IMR-90 (cell line): ENCODE results near the gene SCFD2. TPM values are rescaled to one million over a fixed set of nuclear protein-coding genes. Genes with fewer than 3 reads are reported as not detected.

Experiments used
- ATAC-seq: fragments of 200-7000 bp; cut with Tn5 transposase; 2 replicates; pipeline ENCODE4 v1.9.1; 2020; ENCODE audit warnings: low read depth, mild to moderate bottlenecking, moderate library complexity
- BruUV-seq: library from RNA; stranded (reverse); fragments of 400-500 nt; replicated peaks from 2 replicates; lab custom pipeline; 2021; lab: Mats Ljungman, UMichigan
- CTCF ChIA-PET: fragments of 300-600 bp; formaldehyde crosslinking; extraction: SDS; loops from one replicate; lab custom pipeline; 2021; ENCODE audit warnings: antibody characterized with exemption; lab: Yijun Ruan, JAX
- POLR2A ChIA-PET: fragments of 300-600 bp; sonication (Branson Sonifier 250); formaldehyde crosslinking; loops from one replicate; lab custom pipeline; 2022; ENCODE audit warnings: antibody characterized with exemption; ENCODE audit not compliant: unreplicated experiment; lab: Charles Lee
- DNase-seq: peaks from one replicate; pipeline ENCODE4 v3.0.0; 2013
- H2AFZ ChIP-seq: replicated peaks from 2 replicates; pipeline ENCODE3; 2013; ENCODE audit warnings: low read length, mild to moderate bottlenecking; ENCODE audit not compliant: poor library complexity
- H2AK5ac ChIP-seq: 2 replicates; pipeline ENCODE4 v1.6.1; 2013; ENCODE audit warnings: low read depth, low read length, inconsistent platforms
- H2AK9ac ChIP-seq: replicated peaks from 2 replicates; pipeline ENCODE3; 2013; ENCODE audit warnings: mild to moderate bottlenecking, low read depth, low read length, moderate library complexity; ENCODE audit not compliant: poor library complexity
- H2BK120ac ChIP-seq: 2 replicates; pipeline ENCODE4 v1.6.1; 2013; ENCODE audit warnings: low read depth, low read length, inconsistent platforms
- H2BK15ac ChIP-seq: 3 replicates; pipeline ENCODE4 v1.6.1; 2013; ENCODE audit warnings: low read depth, low read length, inconsistent platforms
- H2BK20ac ChIP-seq: 2 replicates; pipeline ENCODE4 v1.6.1; 2013; ENCODE audit warnings: low read depth, mild to moderate bottlenecking, inconsistent platforms, low read length, moderate library complexity
- H2BK5ac ChIP-seq: 2 replicates; pipeline ENCODE4 v1.6.1; 2013; ENCODE audit warnings: mild to moderate bottlenecking, low read depth, low read length, inconsistent platforms; ENCODE audit not compliant: poor library complexity, severe bottlenecking
- H3K14ac ChIP-seq: replicated peaks from 2 replicates; pipeline ENCODE4 v1.6.1; 2013; ENCODE audit warnings: low read depth, low read length, inconsistent platforms
- H3K18ac ChIP-seq: 2 replicates; pipeline ENCODE4 v1.6.1; 2013; ENCODE audit warnings: low read depth, low read length, control low read depth
- H3K23ac ChIP-seq: 2 replicates; pipeline ENCODE4 v1.6.1; 2013; ENCODE audit warnings: low read depth, low read length, inconsistent platforms
- H3K27ac ChIP-seq: 2 replicates; pipeline ENCODE4 v1.5.1; 2013; ENCODE audit warnings: mild to moderate bottlenecking, control low read depth, low read length; ENCODE audit not compliant: insufficient read depth
- H3K27me3 ChIP-seq: 2 replicates; pipeline ENCODE4 v1.6.1; 2013; ENCODE audit warnings: low read length; ENCODE audit not compliant: control insufficient read depth, insufficient read depth
- H3K36me3 ChIP-seq: 2 replicates; pipeline ENCODE4 v1.6.1; 2013; ENCODE audit warnings: low read length, mixed read lengths; ENCODE audit not compliant: control insufficient read depth, insufficient read depth
- H3K4ac ChIP-seq: 2 replicates; pipeline ENCODE4 v1.6.1; 2013; ENCODE audit warnings: low read depth, low read length, inconsistent platforms
- H3K4me1 ChIP-seq: 2 replicates; pipeline ENCODE4 v1.6.1; 2013; ENCODE audit warnings: low read length, mixed read lengths; ENCODE audit not compliant: control insufficient read depth, insufficient read depth
- H3K4me2 ChIP-seq: 2 replicates; pipeline ENCODE4 v1.6.1; 2013; ENCODE audit warnings: low read depth, mild to moderate bottlenecking, control low read depth, low read length, moderate library complexity
- H3K4me3 ChIP-seq: 2 replicates; pipeline ENCODE4 v1.5.1; 2013; ENCODE audit warnings: low read depth, mild to moderate bottlenecking, control low read depth, low read length, moderate library complexity; ENCODE audit not compliant: insufficient read depth
- H3K56ac ChIP-seq: 2 replicates; pipeline ENCODE4 v1.6.1; 2013; ENCODE audit warnings: low read length, inconsistent platforms; ENCODE audit not compliant: insufficient read depth; ENCODE audit errors: extremely low read depth
- H3K79me1 ChIP-seq, 2 experiments: 2 replicates each; pipeline ENCODE4 v1.6.1; 2013; ENCODE audit warnings: low read length in 2 of 2, inconsistent platforms in 1 of 2, low read depth in 1 of 2
- H3K9ac ChIP-seq: 2 replicates; pipeline ENCODE4 v1.6.1; 2013; ENCODE audit warnings: low read depth, low read length, control low read depth
- H3K9me1 ChIP-seq: 2 replicates; pipeline ENCODE4 v1.6.1; 2013; ENCODE audit warnings: low read length, inconsistent platforms; ENCODE audit not compliant: insufficient read depth
- H3K9me3 ChIP-seq: 2 replicates; pipeline ENCODE4 v1.6.1; 2013; ENCODE audit warnings: low read length; ENCODE audit not compliant: control insufficient read depth, insufficient read depth
- H4K20me1 ChIP-seq: 2 replicates; pipeline ENCODE4 v1.6.1; 2013; ENCODE audit warnings: low read length, inconsistent platforms; ENCODE audit not compliant: insufficient read depth
- H4K5ac ChIP-seq: 2 replicates; pipeline ENCODE4 v1.6.1; 2013; ENCODE audit warnings: mild to moderate bottlenecking, low read depth, low read length, control low read depth
- H4K8ac ChIP-seq, 2 experiments: 2 replicates each; pipeline ENCODE4 v1.6.1; 2013; ENCODE audit warnings: low read depth in 2 of 2, low read length in 2 of 2, control low read depth in 1 of 2, inconsistent platforms in 1 of 2
- H4K91ac ChIP-seq: 2 replicates; pipeline ENCODE4 v1.6.1; 2013; ENCODE audit warnings: low read depth, low read length, inconsistent platforms; ENCODE audit not compliant: insufficient read depth
- CEBPB ChIP-seq: IDR thresholded peaks from 2 replicates; pipeline ENCODE4 v1.6.1; 2012; ENCODE audit warnings: low read depth, low read length, improper control_type of control experiment
- NFE2L2 ChIP-seq: fragments of 150-350 bp; IDR thresholded peaks from 2 replicates; pipeline ENCODE4 v1.6.1; 2016; ENCODE audit warnings: low read depth, mild to moderate bottlenecking, low read length
- POLR2A ChIP-seq: IDR thresholded peaks from 2 replicates; pipeline ENCODE4 v1.6.1; 2012; ENCODE audit warnings: mild to moderate bottlenecking, low read depth, low read length
- RCOR1 ChIP-seq: IDR thresholded peaks from 2 replicates; pipeline ENCODE4 v1.6.1; 2012; ENCODE audit warnings: mild to moderate bottlenecking, low read length, improper control_type of control experiment; ENCODE audit not compliant: insufficient replicate concordance
- SMC3 ChIP-seq: fragments of 150-350 bp; IDR thresholded peaks from 2 replicates; pipeline ENCODE4 v1.6.1; 2016; ENCODE audit warnings: low read depth, mild to moderate bottlenecking, antibody characterized with exemption, low read length, moderate library complexity
- WGBS, 2 experiments: methylation state at CpG; one replicate each; pipeline versions ENCODE4 v1.1.5 to v1.1.7; 2013; ENCODE audit warnings: missing lambda C conversion rate in 2 of 2; ENCODE audit not compliant: insufficient read length in 1 of 2; ENCODE audit errors: extremely low coverage in 2 of 2; 5-methylcytosine and 5-hydroxymethylcytosine counted together
- dilution Hi-C: fragments of 300-500 bp; cut with HindIII; formaldehyde crosslinking; loops from one replicate; pipeline ENCODE4 v1.14.3; 2018; ENCODE audit warnings: low sequenced_read_pairs; ENCODE audit not compliant: unreplicated experiment
- in situ Hi-C: fragments of 300-500 bp; cut with MboI; formaldehyde crosslinking; loops from 3 replicates; pipeline ENCODE4 v1.14.3; 2019; ENCODE audit warnings: low sequenced_read_pairs, inconsistent platforms, mixed read lengths
- intact Hi-C: fragments of 100-400 bp; cut with micrococcal nuclease; formaldehyde crosslinking; loops from 2 replicates; pipeline ENCODE4 v1.10.0; 2022
- polyA plus RNA-seq, 3 experiments: library from polyadenylated mRNA; depleted of rRNA; stranded (reverse); fragments of >200 nt; gene quantifications; 2 replicates each; pipeline ENCODE4 v1.2.3, GENCODE V29; 2012; ENCODE audit warnings: low replicate concordance in 1 of 3
- total RNA-seq: library from RNA; depleted of rRNA; stranded (reverse); fragments of >200 nt; gene quantifications from 2 replicates; pipeline ENCODE4 v1.2.3, GENCODE V29; 2012
- TF ChIP-seq, protein P1 (sequence below): fragments of 150-350 bp; IDR thresholded peaks from 2 replicates; pipeline ENCODE4 v1.6.1; 2016; ENCODE audit warnings: low read depth, mild to moderate bottlenecking, low read length, moderate library complexity, borderline replicate concordance
- TF ChIP-seq, protein P2 (sequence below): conservative IDR thresholded peaks from 2 replicates; pipeline ENCODE4 v1.5.1; 2012; ENCODE audit warnings: mild to moderate bottlenecking, low read depth, low read length, improper control_type of control experiment

The SCFD2 gene
- total and polyA plus RNA-seq, 2 of the 4 experiments (the other 2 are of a cell fraction) = 18.9 to 62.4 TPM

DNA sequence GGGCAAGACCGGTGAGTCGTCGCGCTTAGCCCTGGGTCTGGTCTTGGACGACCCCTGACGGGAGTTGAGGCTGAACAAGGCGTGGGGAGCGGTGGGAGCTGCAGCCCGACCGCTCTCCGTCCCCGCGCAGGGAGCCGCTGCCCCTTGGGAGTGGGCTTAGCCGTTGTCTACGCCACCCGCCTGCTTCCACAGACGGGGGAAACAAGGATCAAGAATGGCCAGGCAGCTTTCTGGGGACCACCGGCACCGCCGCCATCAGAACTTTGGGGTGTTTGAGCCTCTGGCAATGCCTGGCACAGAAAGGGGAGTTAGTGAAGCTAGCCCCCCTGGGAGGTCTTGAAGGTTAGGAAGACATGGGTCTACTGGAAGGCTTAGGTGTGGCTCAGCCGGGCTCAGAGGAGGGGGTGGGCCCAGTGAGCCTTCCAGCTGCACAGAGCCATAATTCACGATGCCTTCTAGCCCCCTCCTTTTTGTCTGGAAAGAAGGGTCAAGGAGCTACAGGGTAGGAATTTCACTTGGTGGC lies 503.2 kb downstream of the SCFD2 start:
- peaks cover 7% of the 10 kb centered on the region; the same call in 1 of the 2 replicates for H3K9me1 ChIP-seq
- BruUV-seq = no TSS peak
- H3K23ac ChIP-seq = peak overlapping the region; percentile 67
- dilution Hi-C loops = no loop called here
- H2BK20ac ChIP-seq = no peak overlapping the region
- peak overlapping the region; percentile 71 for H3K4ac ChIP-seq
- ChIA-PET POLR2A (no interaction called here), CTCF (no interaction called here)
- H2AK9ac ChIP-seq = peak overlapping the region; percentile 44
- 0% methylated on average over 3 of the region's 23 CpGs; no CpG with 5 or more reads in 1 of the 2 experiments for WGBS, 2 experiments
- peak overlapping the region; percentile 41; the same call in 1 of the 2 replicates for H3K56ac ChIP-seq
- peak overlapping the region; percentile 56; the same call in 1 of the 2 replicates for H2BK120ac ChIP-seq
- H3K27me3 ChIP-seq = peaks cover 8% of the 10 kb centered on the region
- no peak overlapping the region for H2BK15ac ChIP-seq
- H3K36me3 ChIP-seq = peaks cover 14% of the 10 kb centered on the region
- intact Hi-C loops = loop anchor here (2.0 to 10.0 kb wide), 6 partner anchors 95 to 488 kb away; partner anchors contain the start of gene USP46
- H4K8ac ChIP-seq = peak overlapping the region in 1 of 2 experiments; percentile 28; a peak in 1 of 4 replicates
- peak overlapping the region; percentile 77 for H3K4me2 ChIP-seq
- no peak overlapping the region for H4K5ac ChIP-seq
- peak overlapping the region; percentile 63; the same call in 1 of the 2 replicates for H3K14ac ChIP-seq
- TF ChIP-seq, protein P1, sequence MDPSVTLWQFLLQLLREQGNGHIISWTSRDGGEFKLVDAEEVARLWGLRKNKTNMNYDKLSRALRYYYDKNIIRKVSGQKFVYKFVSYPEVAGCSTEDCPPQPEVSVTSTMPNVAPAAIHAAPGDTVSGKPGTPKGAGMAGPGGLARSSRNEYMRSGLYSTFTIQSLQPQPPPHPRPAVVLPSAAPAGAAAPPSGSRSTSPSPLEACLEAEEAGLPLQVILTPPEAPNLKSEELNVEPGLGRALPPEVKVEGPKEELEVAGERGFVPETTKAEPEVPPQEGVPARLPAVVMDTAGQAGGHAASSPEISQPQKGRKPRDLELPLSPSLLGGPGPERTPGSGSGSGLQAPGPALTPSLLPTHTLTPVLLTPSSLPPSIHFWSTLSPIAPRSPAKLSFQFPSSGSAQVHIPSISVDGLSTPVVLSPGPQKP = no peak
- TF ChIP-seq POLR2A (no peak), CEBPB (no peak), SMC3 (no peak), RCOR1 (no peak), NFE2L2 (no peak)
- TF ChIP-seq, protein P2, sequence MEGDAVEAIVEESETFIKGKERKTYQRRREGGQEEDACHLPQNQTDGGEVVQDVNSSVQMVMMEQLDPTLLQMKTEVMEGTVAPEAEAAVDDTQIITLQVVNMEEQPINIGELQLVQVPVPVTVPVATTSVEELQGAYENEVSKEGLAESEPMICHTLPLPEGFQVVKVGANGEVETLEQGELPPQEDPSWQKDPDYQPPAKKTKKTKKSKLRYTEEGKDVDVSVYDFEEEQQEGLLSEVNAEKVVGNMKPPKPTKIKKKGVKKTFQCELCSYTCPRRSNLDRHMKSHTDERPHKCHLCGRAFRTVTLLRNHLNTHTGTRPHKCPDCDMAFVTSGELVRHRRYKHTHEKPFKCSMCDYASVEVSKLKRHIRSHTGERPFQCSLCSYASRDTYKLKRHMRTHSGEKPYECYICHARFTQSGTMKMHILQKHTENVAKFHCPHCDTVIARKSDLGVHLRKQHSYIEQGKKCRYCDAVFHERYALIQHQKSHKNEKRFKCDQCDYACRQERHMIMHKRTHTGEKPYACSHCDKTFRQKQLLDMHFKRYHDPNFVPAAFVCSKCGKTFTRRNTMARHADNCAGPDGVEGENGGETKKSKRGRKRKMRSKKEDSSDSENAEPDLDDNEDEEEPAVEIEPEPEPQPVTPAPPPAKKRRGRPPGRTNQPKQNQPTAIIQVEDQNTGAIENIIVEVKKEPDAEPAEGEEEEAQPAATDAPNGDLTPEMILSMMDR = no peak
- H4K20me1 ChIP-seq = no peaks in the 10 kb centered on the region
- in situ Hi-C loops = no loop called here
- peak overlapping the region; percentile 89 for H2AFZ ChIP-seq
- DNase-seq = no peak
- H2AK5ac ChIP-seq = no peak overlapping the region
- peaks cover 5% of the 10 kb centered on the region for H3K9me3 ChIP-seq
- peak; percentile 7 for ATAC-seq
- H2BK5ac ChIP-seq = no peak overlapping the region
- peak overlapping the region; percentile 37; the same call in 1 of the 2 replicates for H4K91ac ChIP-seq
- no peaks in the 10 kb centered on the region; a peak in 1 of 4 replicates for H3K79me1 ChIP-seq
- no peak overlapping the region; the same call in 1 of the 2 replicates for H3K18ac ChIP-seq
- H3K27ac ChIP-seq = peak overlapping the region; percentile 22; the same call in 1 of the 2 replicates
- peak overlapping the region; percentile 70 for H3K9ac ChIP-seq
- H3K4me3 ChIP-seq = peak overlapping the region; percentile 89
- peaks cover 9% of the 10 kb centered on the region for H3K4me1 ChIP-seq
